HL-60 (cell line): ENCODE results near the gene CLTRN.

Source experiments
- DNase-seq, 2 experiments: peaks; one replicate each; pipeline ENCODE4 v3.0.0-alpha.2; 2010 to 2020; ENCODE audit warnings: low read depth in 1 of 2, low spot score in 1 of 2
- H3K27ac ChIP-seq: fragments of 250-450 bp; sonication (Bioruptor Pico); replicated peaks from 2 replicates; pipeline ENCODE4 v1.5.1; 2020; ENCODE audit warnings: mild to moderate bottlenecking, moderate library complexity
- H3K27me3 ChIP-seq: fragments of 250-450 bp; sonication (Bioruptor Pico); 2 replicates; pipeline ENCODE4 v1.5.1; 2021; ENCODE audit warnings: mild to moderate bottlenecking, moderate library complexity; ENCODE audit not compliant: insufficient read depth, poor library complexity, severe bottlenecking
- H3K4me3 ChIP-seq: replicated peaks from 2 replicates; pipeline ENCODE4 v1.5.1; 2011; ENCODE audit warnings: mild to moderate bottlenecking, control low read depth, low read length; ENCODE audit not compliant: insufficient read depth
- GABPA ChIP-seq: IDR thresholded peaks from 2 replicates; pipeline ENCODE4 v1.6.1; 2012; ENCODE audit warnings: low read depth
- POLR2AphosphoS5 ChIP-seq: IDR thresholded peaks from 2 replicates; pipeline ENCODE4 v1.6.1; 2012; ENCODE audit warnings: low read depth
- SPI1 ChIP-seq: IDR thresholded peaks from 2 replicates; pipeline ENCODE4 v1.6.1; 2012; ENCODE audit warnings: low read depth, mild to moderate bottlenecking, borderline replicate concordance
- TF ChIP-seq, protein P1 (sequence below): IDR thresholded peaks from one replicate; pipeline ENCODE4 v1.5.1; 2011; ENCODE audit warnings: low read length, control low read depth, inconsistent platforms; ENCODE audit not compliant: insufficient read depth
- TF ChIP-seq, protein P2 (sequence below): IDR thresholded peaks from 2 replicates; pipeline ENCODE4 v1.6.1; 2012; ENCODE audit warnings: low read depth; ENCODE audit not compliant: insufficient replicate concordance

Gene CLTRN

DNA sequence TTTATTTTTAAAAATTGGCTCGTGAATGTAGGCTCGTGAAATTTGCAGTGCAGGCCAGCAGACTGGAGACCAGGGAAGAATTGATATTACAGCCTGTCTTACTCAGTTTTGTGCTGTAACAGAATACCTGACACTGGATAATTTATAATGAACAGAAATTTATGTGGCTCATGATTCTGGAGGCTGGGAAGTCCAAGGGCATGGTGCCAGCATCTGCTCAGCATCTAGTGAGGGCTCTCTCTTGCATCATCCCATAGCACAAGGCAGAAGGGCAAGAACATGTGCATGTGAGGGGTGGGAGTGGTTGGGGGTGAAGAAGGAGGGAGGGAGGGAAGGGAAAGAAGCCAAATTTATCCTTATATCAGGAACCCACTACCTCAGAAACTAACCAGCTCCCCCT, 13.7 kb upstream of the CLTRN start:
- Histone ChIP-seq H3K27ac (no peak overlapping the region), H3K4me3 (no peak overlapping the region), H3K27me3 (no peaks in the 10 kb centered on the region)
- TF ChIP-seq, protein P1, sequence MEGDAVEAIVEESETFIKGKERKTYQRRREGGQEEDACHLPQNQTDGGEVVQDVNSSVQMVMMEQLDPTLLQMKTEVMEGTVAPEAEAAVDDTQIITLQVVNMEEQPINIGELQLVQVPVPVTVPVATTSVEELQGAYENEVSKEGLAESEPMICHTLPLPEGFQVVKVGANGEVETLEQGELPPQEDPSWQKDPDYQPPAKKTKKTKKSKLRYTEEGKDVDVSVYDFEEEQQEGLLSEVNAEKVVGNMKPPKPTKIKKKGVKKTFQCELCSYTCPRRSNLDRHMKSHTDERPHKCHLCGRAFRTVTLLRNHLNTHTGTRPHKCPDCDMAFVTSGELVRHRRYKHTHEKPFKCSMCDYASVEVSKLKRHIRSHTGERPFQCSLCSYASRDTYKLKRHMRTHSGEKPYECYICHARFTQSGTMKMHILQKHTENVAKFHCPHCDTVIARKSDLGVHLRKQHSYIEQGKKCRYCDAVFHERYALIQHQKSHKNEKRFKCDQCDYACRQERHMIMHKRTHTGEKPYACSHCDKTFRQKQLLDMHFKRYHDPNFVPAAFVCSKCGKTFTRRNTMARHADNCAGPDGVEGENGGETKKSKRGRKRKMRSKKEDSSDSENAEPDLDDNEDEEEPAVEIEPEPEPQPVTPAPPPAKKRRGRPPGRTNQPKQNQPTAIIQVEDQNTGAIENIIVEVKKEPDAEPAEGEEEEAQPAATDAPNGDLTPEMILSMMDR, result no peak
- TF ChIP-seq POLR2AphosphoS5 (no peak), SPI1 (no peak), GABPA (no peak)
- TF ChIP-seq, protein P2, sequence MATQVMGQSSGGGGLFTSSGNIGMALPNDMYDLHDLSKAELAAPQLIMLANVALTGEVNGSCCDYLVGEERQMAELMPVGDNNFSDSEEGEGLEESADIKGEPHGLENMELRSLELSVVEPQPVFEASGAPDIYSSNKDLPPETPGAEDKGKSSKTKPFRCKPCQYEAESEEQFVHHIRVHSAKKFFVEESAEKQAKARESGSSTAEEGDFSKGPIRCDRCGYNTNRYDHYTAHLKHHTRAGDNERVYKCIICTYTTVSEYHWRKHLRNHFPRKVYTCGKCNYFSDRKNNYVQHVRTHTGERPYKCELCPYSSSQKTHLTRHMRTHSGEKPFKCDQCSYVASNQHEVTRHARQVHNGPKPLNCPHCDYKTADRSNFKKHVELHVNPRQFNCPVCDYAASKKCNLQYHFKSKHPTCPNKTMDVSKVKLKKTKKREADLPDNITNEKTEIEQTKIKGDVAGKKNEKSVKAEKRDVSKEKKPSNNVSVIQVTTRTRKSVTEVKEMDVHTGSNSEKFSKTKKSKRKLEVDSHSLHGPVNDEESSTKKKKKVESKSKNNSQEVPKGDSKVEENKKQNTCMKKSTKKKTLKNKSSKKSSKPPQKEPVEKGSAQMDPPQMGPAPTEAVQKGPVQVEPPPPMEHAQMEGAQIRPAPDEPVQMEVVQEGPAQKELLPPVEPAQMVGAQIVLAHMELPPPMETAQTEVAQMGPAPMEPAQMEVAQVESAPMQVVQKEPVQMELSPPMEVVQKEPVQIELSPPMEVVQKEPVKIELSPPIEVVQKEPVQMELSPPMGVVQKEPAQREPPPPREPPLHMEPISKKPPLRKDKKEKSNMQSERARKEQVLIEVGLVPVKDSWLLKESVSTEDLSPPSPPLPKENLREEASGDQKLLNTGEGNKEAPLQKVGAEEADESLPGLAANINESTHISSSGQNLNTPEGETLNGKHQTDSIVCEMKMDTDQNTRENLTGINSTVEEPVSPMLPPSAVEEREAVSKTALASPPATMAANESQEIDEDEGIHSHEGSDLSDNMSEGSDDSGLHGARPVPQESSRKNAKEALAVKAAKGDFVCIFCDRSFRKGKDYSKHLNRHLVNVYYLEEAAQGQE, result no peak
- DNase-seq, result no peak

- Histone ChIP-seq H3K4me3 (peak overlapping the region; percentile 81), H3K27me3 (no peaks in the 10 kb centered on the region), H3K27ac (peak overlapping the region; percentile 90)
- TF ChIP-seq, protein P2, result no peak
- TF ChIP-seq, protein P1, result no peak
- TF ChIP-seq POLR2AphosphoS5, result no peak
- TF ChIP-seq GABPA, result no peak
- no peak for TF ChIP-seq SPI1
- peak in 1 of 2 experiments; percentile 46 for DNase-seq
These were observed 12.3 kb upstream of the CLTRN start for GRCh38 chrX:15676886-15677285.

DNA sequence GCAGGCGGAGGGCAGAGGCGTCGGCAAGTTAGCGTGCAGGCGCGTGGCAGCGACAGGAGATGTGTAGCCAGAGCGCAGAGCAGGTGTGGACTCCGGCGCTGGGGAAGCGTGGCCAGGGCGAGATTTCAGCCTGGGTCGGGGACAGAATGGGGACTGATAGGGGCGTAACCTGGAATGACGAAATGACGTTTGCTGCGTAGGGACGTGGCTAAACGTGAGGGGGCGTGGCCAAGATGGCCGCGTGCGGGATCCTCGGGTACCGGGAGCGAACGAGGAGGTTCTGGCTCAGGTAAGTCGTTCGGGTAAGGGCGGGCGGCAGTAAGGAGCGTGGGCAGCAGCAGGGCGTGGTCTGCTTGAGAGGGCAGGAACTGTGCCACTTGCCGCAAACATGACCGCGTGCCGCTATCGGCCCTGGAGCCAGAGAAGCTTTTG, 10.9 kb upstream of the CLTRN start:
- TF ChIP-seq, protein P2, result no peak
- TF ChIP-seq SPI1 (no peak), GABPA (no peak), POLR2AphosphoS5 (no peak)
- TF ChIP-seq, protein P1, result no peak
- peak overlapping the region; percentile 81 for H3K4me3 ChIP-seq
- no peaks in the 10 kb centered on the region for H3K27me3 ChIP-seq
- H3K27ac ChIP-seq, result peak overlapping the region; percentile 90
- peak; percentile 59 to 82 for DNase-seq
